MM.1S (cell line): ENCODE results near the gene KCNMB4.

ENCODE experiments used
- DNase-seq: peaks from one replicate; pipeline ENCODE4 v3.0.0-alpha.2; 2015
- H2AFZ ChIP-seq: fragments of 300-600 bp; sonication (generic); 2 replicates; pipeline ENCODE4 v1.6.0; 2016; ENCODE audit warnings: antibody characterized with exemption, low read length
- H3F3A ChIP-seq: fragments of 300-600 bp; sonication (generic); 2 replicates; pipeline ENCODE4 v1.6.1; 2016; ENCODE audit warnings: mild to moderate bottlenecking, antibody characterized with exemption, low read length, moderate library complexity, mixed read lengths; ENCODE audit not compliant: insufficient read depth
- H3K27ac ChIP-seq: fragments of 300-600 bp; sonication (generic); 2 replicates; pipeline ENCODE4 v1.5.1; 2016; ENCODE audit warnings: mild to moderate bottlenecking, low read length
- H3K27me3 ChIP-seq: fragments of 300-600 bp; sonication (generic); replicated peaks from 2 replicates; pipeline ENCODE4 v1.6.0; 2016; ENCODE audit warnings: low read length; ENCODE audit not compliant: insufficient read depth
- H3K36me3 ChIP-seq: fragments of 300-600 bp; sonication (generic); replicated peaks from 2 replicates; pipeline ENCODE4 v1.6.1; 2016; ENCODE audit warnings: mild to moderate bottlenecking, low read length, mixed read lengths; ENCODE audit not compliant: insufficient read depth
- H3K4me1 ChIP-seq: fragments of 300-600 bp; sonication (generic); 2 replicates; pipeline ENCODE4 v1.6.1; 2016; ENCODE audit warnings: low read length, mixed read lengths
- H3K4me2 ChIP-seq: fragments of 300-600 bp; sonication (generic); 2 replicates; pipeline ENCODE4 v1.6.0; 2016; ENCODE audit warnings: low read depth, low read length
- H3K4me3 ChIP-seq: fragments of 300-600 bp; sonication (generic); 2 replicates; pipeline ENCODE4 v1.5.1; 2016; ENCODE audit warnings: low read length, mixed read lengths
- H3K79me2 ChIP-seq: fragments of 300-600 bp; sonication (generic); 2 replicates; pipeline ENCODE4 v1.6.1; 2016; ENCODE audit warnings: mixed run types, low read length, mixed read lengths
- H3K9ac ChIP-seq: fragments of 300-600 bp; sonication (generic); 2 replicates; pipeline ENCODE4 v1.6.1; 2016; ENCODE audit warnings: low read length, mixed read lengths
- H3K9me2 ChIP-seq: fragments of 300-600 bp; sonication (generic); replicated peaks from 2 replicates; pipeline ENCODE4 v1.6.1; 2016; ENCODE audit warnings: mild to moderate bottlenecking, low read length, mixed read lengths; ENCODE audit not compliant: insufficient read depth
- H3K9me3 ChIP-seq: fragments of 300-600 bp; sonication (generic); replicated peaks from 2 replicates; pipeline ENCODE4 v1.6.1; 2016; ENCODE audit warnings: mild to moderate bottlenecking, low read length, mixed read lengths; ENCODE audit not compliant: insufficient read depth
- H4K20me1 ChIP-seq: fragments of 300-600 bp; sonication (generic); 2 replicates; pipeline ENCODE4 v1.6.1; 2016; ENCODE audit warnings: mild to moderate bottlenecking, low read length, moderate library complexity, mixed read lengths; ENCODE audit not compliant: insufficient read depth
- CTCF ChIP-seq: fragments of 300-600 bp; sonication (generic); IDR thresholded peaks from 2 replicates; pipeline ENCODE4 v1.5.1; 2016; ENCODE audit warnings: antibody characterized with exemption, low read length, mixed read lengths
- EZH2 ChIP-seq: fragments of 300-600 bp; sonication (generic); optimal IDR thresholded peaks from 2 replicates; pipeline ENCODE3; 2017; ENCODE audit warnings: low read depth, mild to moderate bottlenecking, antibody characterized with exemption, low read length, mixed read lengths
- EZH2phosphoT487 ChIP-seq: fragments of 300-600 bp; sonication (generic); IDR thresholded peaks from 2 replicates; pipeline ENCODE4 v1.6.1; 2018; ENCODE audit warnings: antibody characterized with exemption, low read length

The KCNMB4 gene

GRCh38 chr12:70466753-70467152, 100.7 kb downstream of the KCNMB4 start:
- no peak for TF ChIP-seq CTCF
- no peak for TF ChIP-seq EZH2phosphoT487
- TF ChIP-seq EZH2 = no peak
- Histone ChIP-seq H3K9me2 (no peaks in the 10 kb centered on the region), H3F3A (no peaks in the 10 kb centered on the region), H2AFZ (no peak overlapping the region), H3K9me3 (0 out of 2 replicates have a peak, but pooled peaks cover 3% of the 10 kb centered on the region), H4K20me1 (no peaks in the 10 kb centered on the region), H3K4me1 (no peaks in the 10 kb centered on the region), H3K79me2 (no peaks in the 10 kb centered on the region), H3K4me3 (no peak overlapping the region), H3K27me3 (no peaks in the 10 kb centered on the region), H3K4me2 (no peak overlapping the region), H3K9ac (no peak overlapping the region), H3K36me3 (no peaks in the 10 kb centered on the region), H3K27ac (no peak overlapping the region)
- DNase-seq = no peak

- Histone ChIP-seq H3K4me2 (no peak overlapping the region), H2AFZ (no peak overlapping the region), H3K79me2 (no peaks in the 10 kb centered on the region), H3K4me3 (no peak overlapping the region), H3K9me2 (no peaks in the 10 kb centered on the region), H3K27me3 (no peaks in the 10 kb centered on the region), H4K20me1 (no peaks in the 10 kb centered on the region), H3K9me3 (0 out of 2 replicates have a peak, but pooled peaks cover under 1% of the 10 kb centered on the region), H3K36me3 (no peaks in the 10 kb centered on the region), H3K9ac (no peak overlapping the region), H3K27ac (no peak overlapping the region), H3F3A (no peaks in the 10 kb centered on the region), H3K4me1 (no peaks in the 10 kb centered on the region)
- TF ChIP-seq EZH2 (no peak), EZH2phosphoT487 (no peak), CTCF (no peak)
- DNase-seq = no peak
These were observed 101.4 kb downstream of the KCNMB4 start for GRCh38 chr12:70467476-70467875.

- no peaks in the 10 kb centered on the region for H3F3A ChIP-seq
- no peaks in the 10 kb centered on the region for H4K20me1 ChIP-seq
- H3K9me3 ChIP-seq = no peaks in the 10 kb centered on the region
- no peaks in the 10 kb centered on the region for H3K9me2 ChIP-seq
- no peak overlapping the region for H3K9ac ChIP-seq
- no peak overlapping the region for H3K4me3 ChIP-seq
- H2AFZ ChIP-seq = no peak overlapping the region
- no peaks in the 10 kb centered on the region for H3K27me3 ChIP-seq
- no peaks in the 10 kb centered on the region for H3K4me1 ChIP-seq
- H3K79me2 ChIP-seq = no peaks in the 10 kb centered on the region
- no peak overlapping the region for H3K27ac ChIP-seq
- TF ChIP-seq EZH2 (no peak), EZH2phosphoT487 (no peak)
- H3K36me3 ChIP-seq = no peaks in the 10 kb centered on the region
- DNase-seq = no peak
- H3K4me2 ChIP-seq = no peak overlapping the region
These were observed 102.0 kb downstream of the KCNMB4 start for GRCh38 chr12:70467918-70468733.

- no peaks in the 10 kb centered on the region for H3K36me3 ChIP-seq
- no peak overlapping the region for H3K4me2 ChIP-seq
- H3K4me1 ChIP-seq = no peaks in the 10 kb centered on the region
- DNase-seq = no peak
- H4K20me1 ChIP-seq = no peaks in the 10 kb centered on the region
- no peak overlapping the region for H3K27ac ChIP-seq
- no peaks in the 10 kb centered on the region for H3K9me2 ChIP-seq
- H3K27me3 ChIP-seq = no peaks in the 10 kb centered on the region
- no peak overlapping the region for H3K4me3 ChIP-seq
- no peak overlapping the region for H3K9ac ChIP-seq
- H3F3A ChIP-seq = no peaks in the 10 kb centered on the region
- no peaks in the 10 kb centered on the region for H3K79me2 ChIP-seq
- H3K9me3 ChIP-seq = no peaks in the 10 kb centered on the region
- TF ChIP-seq EZH2 (no peak), EZH2phosphoT487 (no peak), CTCF (no peak)
- no peak overlapping the region for H2AFZ ChIP-seq
These were observed 102.7 kb downstream of the KCNMB4 start for GRCh38 chr12:70468741-70469140.
